CD4-positive, alpha-beta T cell treated with Interleukin-17A for 4 hours (primary cell): Measurements from ENCODE around the gene SPACA4.

ENCODE experiments used
- DNase-seq: peaks from one replicate; pipeline ENCODE4 v3.0.0-alpha.2; 2020; ENCODE audit warnings: mixed read lengths

The SPACA4 gene

DNA sequence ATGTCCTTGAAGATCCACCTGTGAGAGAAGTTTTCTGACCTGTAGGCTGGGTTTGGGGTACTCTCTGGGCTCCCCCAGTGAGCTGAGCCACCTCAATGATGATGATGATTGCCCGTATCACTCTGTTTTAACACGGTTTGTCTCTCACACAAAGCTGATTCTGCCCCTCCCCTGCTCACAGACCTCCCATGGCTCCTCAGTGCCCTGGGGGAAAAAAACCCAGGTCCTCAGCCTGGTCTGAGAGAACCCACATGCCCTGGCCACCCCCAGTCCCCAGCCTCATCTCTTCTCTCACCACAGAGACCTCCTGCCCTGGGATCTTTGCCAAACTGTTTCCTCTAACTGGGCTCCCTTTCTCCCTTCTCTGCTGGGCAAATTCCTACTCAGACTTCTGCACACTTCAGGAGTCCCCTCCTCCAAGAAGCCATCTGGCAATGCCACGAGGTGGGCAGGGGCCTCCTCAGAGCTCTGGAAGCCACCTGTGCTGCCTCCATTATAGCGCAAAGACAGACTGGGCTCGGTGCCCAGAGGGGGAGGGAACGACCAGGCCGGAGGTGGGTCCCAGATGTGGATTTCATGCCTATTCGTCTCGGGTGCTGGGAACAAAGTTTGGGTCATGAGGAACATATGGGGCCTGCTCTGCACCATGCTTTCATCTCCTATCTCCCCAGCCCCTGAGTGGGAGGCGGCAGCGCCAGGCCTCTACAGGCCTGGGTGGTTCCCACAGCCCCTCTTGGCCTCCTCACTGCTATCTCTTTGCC, 47.9 kb downstream of the SPACA4 start:
- DNase-seq, result no peak

DNA sequence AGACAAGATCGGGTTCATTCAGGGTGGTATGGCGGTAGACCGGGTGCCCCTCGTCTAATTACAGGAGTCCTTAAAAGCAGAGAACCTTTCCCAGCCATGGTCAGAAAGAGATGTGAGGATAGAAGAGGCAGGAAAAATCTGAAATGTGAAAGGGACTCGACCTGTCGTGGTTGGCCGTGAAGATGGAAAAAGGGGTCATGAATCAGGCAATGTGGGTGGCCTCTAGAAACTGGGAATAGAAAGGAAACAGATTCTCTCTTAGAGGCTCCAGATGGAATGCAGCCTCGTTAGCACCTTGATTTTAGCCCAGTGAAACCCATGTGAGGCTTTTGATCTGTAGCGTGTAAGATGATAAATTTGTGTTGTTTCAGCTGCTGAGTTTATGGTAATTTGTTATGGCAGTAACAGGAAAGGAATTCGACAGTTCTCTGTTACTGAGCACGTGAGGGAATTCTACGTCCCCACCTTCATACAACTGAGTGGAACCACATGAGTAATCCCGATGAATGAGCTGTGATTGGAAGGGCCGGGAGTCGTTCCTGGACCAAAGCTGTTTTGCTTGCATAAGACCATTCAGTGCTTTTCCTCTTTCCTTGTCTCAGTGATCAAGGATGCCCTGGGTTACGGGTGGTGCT, 50.4 kb downstream of the SPACA4 start:
- DNase-seq, result no peak
